GM10248 (cell line): ENCODE data around the gene SMOC2.
"Not testable (repeated sequence)": the region's sequence is repeated elsewhere in the genome, so short reads cannot be mapped to it uniquely, and the experiment has no call there.

ENCODE experiments used
- CTCF ChIA-PET: fragments of 300-600 bp; sonication (Branson Sonifier 250); formaldehyde crosslinking; extraction: SDS; loops from one replicate; lab custom pipeline; 2021; ENCODE audit warnings: antibody characterized with exemption; lab: Yijun Ruan, JAX
- POLR2A ChIA-PET: fragments of 350-650 bp; sonication (Branson Sonifier 250); formaldehyde crosslinking; extraction: SDS; loops from one replicate; lab custom pipeline; 2020; ENCODE audit warnings: antibody characterized with exemption; lab: Yijun Ruan, JAX
- DNase-seq: peaks from one replicate; pipeline ENCODE4 v3.0.0; 2012; ENCODE audit errors: extremely low spot score
- TF ChIP-seq, protein P1 (sequence below): IDR thresholded peaks from 2 replicates; pipeline ENCODE4 v1.5.1; 2012; ENCODE audit warnings: mild to moderate bottlenecking, low read depth; ENCODE audit errors: extremely low read depth, missing control alignments, control extremely low read depth

Gene SMOC2

DNA sequence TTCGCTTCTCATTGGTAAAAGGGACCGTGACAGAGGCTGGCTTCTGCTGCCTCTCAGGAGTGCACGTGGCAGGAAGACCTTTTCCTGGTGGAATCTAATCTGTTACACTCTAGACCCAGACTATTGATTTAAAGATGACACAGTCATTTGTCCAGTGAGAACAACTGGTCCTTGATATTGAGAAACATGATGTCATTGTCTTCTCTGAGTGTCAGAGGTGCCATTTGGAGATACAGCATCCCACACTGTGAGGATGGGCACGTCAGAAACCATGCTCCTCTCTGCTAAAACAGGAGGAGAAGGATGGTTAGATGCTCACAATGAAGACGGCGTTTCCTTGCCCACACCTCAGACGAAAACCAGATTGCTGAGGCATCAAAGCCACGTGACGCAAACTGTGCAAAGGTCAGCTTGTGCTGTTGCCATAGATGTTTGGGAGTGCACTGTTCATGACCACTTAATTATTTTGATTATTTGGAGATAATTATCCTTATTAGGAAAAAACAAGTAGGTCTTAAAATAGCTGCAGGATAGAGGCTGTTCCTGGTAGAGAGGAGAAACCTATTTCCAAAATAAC lies 169.0 kb downstream of the SMOC2 start:
- POLR2A ChIA-PET = no interaction called here
- TF ChIP-seq, protein P1, sequence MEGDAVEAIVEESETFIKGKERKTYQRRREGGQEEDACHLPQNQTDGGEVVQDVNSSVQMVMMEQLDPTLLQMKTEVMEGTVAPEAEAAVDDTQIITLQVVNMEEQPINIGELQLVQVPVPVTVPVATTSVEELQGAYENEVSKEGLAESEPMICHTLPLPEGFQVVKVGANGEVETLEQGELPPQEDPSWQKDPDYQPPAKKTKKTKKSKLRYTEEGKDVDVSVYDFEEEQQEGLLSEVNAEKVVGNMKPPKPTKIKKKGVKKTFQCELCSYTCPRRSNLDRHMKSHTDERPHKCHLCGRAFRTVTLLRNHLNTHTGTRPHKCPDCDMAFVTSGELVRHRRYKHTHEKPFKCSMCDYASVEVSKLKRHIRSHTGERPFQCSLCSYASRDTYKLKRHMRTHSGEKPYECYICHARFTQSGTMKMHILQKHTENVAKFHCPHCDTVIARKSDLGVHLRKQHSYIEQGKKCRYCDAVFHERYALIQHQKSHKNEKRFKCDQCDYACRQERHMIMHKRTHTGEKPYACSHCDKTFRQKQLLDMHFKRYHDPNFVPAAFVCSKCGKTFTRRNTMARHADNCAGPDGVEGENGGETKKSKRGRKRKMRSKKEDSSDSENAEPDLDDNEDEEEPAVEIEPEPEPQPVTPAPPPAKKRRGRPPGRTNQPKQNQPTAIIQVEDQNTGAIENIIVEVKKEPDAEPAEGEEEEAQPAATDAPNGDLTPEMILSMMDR = no peak
- CTCF ChIA-PET = no interaction called here
- DNase-seq = no peak

DNA sequence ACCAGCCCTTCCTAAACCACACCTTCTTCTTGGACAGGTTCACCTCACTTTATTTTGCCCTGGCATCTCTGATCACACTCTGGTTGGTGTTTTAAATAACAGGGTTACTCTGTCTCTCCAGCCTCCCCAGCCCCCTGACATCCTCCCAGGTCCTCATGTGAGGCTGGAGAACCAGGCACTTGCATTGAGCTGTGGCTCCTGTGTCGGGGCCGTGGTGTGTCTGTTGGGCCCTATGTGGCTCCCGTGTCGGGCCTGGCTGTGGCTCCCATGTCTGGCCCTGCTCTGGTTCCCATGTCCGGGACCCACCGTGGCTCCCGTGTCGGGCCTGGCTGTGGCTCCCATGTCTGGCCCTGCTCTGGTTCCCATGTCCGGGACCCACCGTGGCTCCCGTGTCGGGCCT lies 170.0 kb downstream of the SMOC2 start:
- DNase-seq, CTCF ChIA-PET, POLR2A ChIA-PET: not testable (repeated sequence)

DNA sequence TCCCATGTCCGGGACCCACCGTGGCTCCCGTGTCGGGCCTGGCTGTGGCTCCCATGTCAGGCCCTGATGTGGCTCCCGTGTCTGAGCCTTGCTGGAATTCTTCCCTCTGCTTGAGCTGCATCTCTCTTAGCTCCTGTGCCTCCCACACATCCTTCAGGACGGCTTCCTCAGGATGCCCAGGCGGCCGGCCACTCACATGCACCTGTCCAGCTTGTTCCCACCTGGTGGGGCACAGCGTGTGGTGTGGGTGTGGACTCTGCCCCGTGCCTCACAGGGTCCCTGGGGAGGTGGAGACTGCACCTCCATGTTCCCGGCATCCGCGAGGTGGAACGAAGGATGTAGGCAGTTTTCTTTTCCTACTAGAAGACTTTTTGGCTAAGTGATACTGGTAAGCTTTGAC lies 170.7 kb downstream of the SMOC2 start:
- CTCF ChIA-PET = no interaction called here
- no peak for DNase-seq
- TF ChIP-seq, protein P1 = no peak
- POLR2A ChIA-PET = no interaction called here

DNA sequence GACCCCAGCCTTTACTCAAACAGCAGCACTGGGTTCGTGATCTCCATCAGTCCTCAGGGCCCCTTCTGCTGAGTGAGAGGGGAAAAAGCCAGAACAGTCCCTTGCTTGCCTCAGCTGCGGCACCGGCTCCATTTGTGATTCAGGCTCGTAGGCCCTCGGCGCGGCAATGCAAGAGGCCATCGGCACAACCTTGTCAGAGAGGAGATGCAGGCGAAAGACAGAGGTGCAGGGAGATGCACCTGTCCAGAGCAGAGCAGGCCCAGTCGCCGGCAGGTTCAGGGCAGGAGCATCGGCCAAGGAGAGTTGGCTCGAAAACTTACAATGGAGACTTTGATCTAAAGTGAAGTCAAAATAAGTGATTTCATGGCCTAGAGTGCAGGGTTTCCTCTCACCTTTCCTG lies 171.6 kb downstream of the SMOC2 start:
- TF ChIP-seq, protein P1 = no peak
- ChIA-PET CTCF (no interaction called here), POLR2A (no interaction called here)
- no peak for DNase-seq

DNA sequence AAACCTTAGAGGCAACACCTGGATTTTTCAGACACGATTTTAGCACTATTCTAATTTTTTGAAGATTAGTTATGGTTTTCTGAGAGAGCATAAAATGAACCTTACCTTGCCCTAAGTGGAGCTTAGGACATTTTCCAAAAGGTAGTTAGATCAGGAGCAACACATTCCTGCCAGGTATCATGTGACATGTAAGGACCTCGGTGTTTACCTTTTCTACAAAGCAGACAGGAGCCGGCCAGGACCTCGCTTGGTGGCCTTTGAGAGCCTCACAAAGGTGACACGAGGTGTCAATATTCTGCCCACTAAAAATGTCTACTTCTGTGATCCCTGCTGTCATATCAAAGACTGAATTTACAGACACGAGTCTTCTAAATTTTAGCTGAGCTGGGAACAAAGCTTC lies 174.9 kb downstream of the SMOC2 start:
- TF ChIP-seq, protein P1 = no peak
- no peak for DNase-seq
- ChIA-PET CTCF (interaction anchor here (1.7 kb wide), 1 partner anchor 17 kb away, joined by 4 read pairs; no protein-coding TSS in a partner anchor), POLR2A (no interaction called here)

DNA sequence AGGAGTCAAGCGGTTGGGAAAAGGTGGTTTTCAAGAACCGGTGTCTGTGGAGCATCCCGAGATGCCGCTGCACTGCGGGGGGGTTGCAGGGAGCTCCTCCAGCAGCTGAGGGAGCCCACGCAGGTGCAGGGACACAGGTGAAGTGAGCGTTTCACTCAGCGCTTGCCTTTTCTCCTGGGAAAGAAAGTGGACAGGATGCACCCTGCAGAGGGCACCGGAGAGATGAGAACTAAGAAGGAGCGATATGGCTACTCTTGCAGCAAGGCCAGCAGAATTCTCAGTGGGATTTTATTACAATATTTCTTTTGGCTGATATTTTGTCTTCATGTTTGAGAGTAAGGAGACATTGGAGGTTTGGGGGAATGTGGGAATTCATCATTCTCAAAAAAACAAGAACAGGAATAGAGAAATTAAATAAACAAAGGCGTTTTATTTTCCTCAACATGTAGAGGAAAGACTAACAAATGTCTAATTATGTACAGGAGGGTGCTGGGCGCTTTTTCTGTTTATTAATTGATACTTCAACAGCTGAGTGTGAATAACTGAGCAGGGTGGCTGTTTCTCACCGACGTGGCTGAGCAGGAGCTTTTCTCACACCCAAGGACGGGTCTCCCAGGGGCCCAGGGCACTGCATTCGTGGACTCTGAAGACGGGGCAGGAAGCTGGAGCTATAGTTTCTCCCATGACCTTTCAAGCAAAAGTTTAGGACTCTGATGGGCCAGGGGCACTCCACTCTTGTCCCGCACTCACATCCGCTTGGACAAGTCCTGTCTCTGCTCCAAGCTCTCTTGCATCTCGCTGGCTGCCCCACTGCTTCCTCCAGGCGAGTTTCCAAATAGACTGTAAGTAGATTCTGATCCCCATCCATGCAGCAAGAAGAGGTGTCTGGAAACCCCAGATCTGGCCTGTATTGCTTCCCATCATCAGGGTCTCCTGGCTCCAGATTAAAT lies 176.1 kb downstream of the SMOC2 start:
- POLR2A ChIA-PET = no interaction called here
- CTCF ChIA-PET = interaction anchor here (1.7 kb wide), 1 partner anchor 16 kb away, joined by 4 read pairs; no protein-coding TSS in a partner anchor
- TF ChIP-seq, protein P1 = no peak
- no peak for DNase-seq

DNA sequence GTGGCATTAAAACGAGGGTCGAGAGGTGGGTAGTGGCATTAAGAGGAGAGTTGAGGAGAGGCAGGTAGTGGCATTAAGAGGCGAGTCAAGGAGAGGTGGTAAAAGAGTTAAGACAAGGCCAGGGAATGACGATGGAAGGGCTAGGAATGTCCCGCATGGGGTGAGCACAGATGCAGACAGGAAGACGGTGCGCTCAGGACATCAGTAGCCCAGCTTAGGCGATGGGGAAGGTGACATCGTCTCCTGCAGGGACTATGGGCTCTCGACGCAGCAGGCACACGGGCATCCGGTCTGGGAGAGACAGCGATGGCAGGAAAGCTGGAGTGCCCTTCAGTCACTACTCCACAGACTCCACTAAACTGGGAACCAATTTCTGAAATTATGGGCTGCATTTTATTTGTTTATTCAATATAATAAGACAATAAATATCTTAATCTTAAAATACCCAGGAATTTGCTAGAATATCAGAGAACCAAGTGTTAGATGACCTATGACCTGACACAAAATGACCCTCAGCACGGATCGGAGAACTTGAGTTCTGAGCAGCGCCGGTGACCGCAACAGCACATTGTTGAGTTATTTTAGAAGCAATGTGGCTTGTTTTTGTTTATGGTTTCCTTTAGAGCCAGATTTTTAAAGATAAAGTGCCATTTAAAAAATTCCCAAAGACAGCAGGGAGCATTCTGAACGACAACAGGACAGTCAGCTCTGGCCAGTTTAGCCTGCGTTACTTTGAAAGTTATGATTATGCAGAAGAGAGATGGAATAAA lies 177.7 kb downstream of the SMOC2 start:
- ChIA-PET POLR2A (no interaction called here), CTCF (no interaction called here)
- TF ChIP-seq, protein P1 = no peak
- DNase-seq = no peak
